Measurements from ENCODE around the gene RPLP2.
A peak's percentile ranks its signal among the peaks of the same experiment; 100 is the strongest.

RPLP2 gene

DNA sequence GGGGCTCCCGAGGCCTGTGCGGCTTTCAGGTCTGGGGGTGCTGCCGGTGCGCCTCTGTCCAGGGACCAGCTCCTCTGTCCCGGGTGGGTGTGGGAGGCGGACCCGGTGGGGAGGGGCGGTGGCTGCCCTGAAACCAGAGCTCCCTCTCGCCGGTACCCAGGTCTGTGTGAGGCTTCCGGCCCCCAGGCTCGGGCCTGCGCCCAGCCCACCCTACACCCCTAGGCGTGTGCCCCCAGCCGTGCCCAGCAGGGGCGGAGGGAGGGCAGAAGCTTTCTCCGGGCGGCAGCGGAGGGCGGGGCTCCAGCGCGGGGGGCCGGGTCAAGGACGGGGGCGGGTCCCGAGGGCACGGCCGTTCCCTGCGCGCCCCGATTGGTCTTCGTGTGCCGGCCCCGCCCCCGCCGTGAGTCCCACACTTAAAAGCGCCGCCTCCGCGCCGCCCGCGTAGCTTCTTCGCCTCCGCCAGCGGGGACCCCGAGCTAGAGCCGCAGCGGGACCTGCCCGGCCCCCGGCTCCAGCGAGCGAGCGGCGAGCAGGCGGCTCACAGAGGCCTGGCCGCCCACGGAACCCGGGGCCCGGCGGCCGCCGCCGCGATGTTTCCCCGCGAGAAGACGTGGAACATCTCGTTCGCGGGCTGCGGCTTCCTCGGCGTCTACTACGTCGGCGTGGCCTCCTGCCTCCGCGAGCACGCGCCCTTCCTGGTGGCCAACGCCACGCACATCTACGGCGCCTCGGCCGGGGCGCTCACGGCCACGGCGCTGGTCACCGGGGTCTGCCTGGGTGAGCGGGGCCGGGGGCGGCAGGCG, 9.6 kb downstream of the RPLP2 start (continued):
- TF ChIP-seq, protein P1, sequence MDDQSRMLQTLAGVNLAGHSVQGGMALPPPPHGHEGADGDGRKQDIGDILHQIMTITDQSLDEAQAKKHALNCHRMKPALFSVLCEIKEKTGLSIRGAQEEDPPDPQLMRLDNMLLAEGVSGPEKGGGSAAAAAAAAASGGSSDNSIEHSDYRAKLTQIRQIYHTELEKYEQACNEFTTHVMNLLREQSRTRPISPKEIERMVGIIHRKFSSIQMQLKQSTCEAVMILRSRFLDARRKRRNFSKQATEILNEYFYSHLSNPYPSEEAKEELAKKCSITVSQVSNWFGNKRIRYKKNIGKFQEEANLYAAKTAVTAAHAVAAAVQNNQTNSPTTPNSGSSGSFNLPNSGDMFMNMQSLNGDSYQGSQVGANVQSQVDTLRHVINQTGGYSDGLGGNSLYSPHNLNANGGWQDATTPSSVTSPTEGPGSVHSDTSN (CRISPR knock-in tag; IDR thresholded peaks at IDR 0.05) = peak; percentile 37; the same call in 1 of the 2 replicates
- no peak for TF ChIP-seq ZFP3 (tag by site-specific recombination; IDR thresholded peaks at IDR 0.05; ENCODE audit: low read depth)
- TF ChIP-seq ZBTB48 (tag by site-specific recombination; IDR thresholded peaks at IDR 0.05) = no peak
- peak; percentile 20; the same call in 1 of the 2 replicates for TF ChIP-seq ZSCAN30 (tag by site-specific recombination; IDR thresholded peaks at IDR 0.05)
- TF ChIP-seq ZNF311 (tag by site-specific recombination; IDR thresholded peaks at IDR 0.05; ENCODE audit: borderline replicate concordance) = no peak
- TF ChIP-seq ZNF23 (tag by site-specific recombination; IDR thresholded peaks at IDR 0.05; ENCODE audit: borderline replicate concordance) = no peak
- no peak for TF ChIP-seq ZNF366 (tag by site-specific recombination; conservative IDR thresholded peaks at IDR 0.05)
- peak; percentile 41; the same call in 1 of the 2 replicates for TF ChIP-seq ZNF561 (tag by site-specific recombination; IDR thresholded peaks at IDR 0.05; ENCODE audit: borderline replicate concordance)
- TF ChIP-seq MEIS1 (CRISPR knock-in tag; IDR thresholded peaks at IDR 0.05; ENCODE audit: borderline replicate concordance) = no peak
- TF ChIP-seq, protein P2, sequence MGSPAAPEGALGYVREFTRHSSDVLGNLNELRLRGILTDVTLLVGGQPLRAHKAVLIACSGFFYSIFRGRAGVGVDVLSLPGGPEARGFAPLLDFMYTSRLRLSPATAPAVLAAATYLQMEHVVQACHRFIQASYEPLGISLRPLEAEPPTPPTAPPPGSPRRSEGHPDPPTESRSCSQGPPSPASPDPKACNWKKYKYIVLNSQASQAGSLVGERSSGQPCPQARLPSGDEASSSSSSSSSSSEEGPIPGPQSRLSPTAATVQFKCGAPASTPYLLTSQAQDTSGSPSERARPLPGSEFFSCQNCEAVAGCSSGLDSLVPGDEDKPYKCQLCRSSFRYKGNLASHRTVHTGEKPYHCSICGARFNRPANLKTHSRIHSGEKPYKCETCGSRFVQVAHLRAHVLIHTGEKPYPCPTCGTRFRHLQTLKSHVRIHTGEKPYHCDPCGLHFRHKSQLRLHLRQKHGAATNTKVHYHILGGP (tag by site-specific recombination; IDR thresholded peaks at IDR 0.05) = no peak
- no peak for TF ChIP-seq ZNF707 (tag by site-specific recombination; IDR thresholded peaks at IDR 0.05)
- TF ChIP-seq KLF7 (tag by site-specific recombination; IDR thresholded peaks at IDR 0.05; ENCODE audit: borderline replicate concordance) = no peak
- TF ChIP-seq, protein P3, sequence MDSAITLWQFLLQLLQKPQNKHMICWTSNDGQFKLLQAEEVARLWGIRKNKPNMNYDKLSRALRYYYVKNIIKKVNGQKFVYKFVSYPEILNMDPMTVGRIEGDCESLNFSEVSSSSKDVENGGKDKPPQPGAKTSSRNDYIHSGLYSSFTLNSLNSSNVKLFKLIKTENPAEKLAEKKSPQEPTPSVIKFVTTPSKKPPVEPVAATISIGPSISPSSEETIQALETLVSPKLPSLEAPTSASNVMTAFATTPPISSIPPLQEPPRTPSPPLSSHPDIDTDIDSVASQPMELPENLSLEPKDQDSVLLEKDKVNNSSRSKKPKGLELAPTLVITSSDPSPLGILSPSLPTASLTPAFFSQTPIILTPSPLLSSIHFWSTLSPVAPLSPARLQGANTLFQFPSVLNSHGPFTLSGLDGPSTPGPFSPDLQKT (IDR thresholded peaks at IDR 0.05; ENCODE audit: borderline replicate concordance, low read depth, low read length) = no peak
- no peak for TF ChIP-seq TCF7L2 (IDR thresholded peaks at IDR 0.05; ENCODE audit: borderline replicate concordance, low read depth, low read length)
- TF ChIP-seq, protein P4, sequence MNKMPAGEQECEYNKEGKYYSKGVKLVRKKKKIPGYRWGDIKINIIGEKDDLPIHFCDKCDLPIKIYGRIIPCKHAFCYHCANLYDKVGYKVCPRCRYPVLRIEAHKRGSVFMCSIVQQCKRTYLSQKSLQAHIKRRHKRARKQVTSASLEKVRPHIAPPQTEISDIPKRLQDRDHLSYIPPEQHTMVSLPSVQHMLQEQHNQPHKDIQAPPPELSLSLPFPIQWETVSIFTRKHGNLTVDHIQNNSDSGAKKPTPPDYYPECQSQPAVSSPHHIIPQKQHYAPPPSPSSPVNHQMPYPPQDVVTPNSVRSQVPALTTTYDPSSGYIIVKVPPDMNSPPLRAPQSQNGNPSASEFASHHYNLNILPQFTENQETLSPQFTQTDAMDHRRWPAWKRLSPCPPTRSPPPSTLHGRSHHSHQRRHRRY (tag by site-specific recombination; IDR thresholded peaks at IDR 0.05) = no peak
- no peak for TF ChIP-seq ZNF416 (tag by site-specific recombination; IDR thresholded peaks at IDR 0.05)
- no peak for TF ChIP-seq ZNF621 (tag by site-specific recombination; IDR thresholded peaks at IDR 0.05)
- no peak for TF ChIP-seq ZNF350 (tag by site-specific recombination; IDR thresholded peaks at IDR 0.05)
- no peak for TF ChIP-seq ZNF19 (tag by site-specific recombination; IDR thresholded peaks at IDR 0.05; ENCODE audit: low read depth)
- TF ChIP-seq OSR2 (tag by site-specific recombination; IDR thresholded peaks at IDR 0.05) = no peak
- TF ChIP-seq, protein P5, sequence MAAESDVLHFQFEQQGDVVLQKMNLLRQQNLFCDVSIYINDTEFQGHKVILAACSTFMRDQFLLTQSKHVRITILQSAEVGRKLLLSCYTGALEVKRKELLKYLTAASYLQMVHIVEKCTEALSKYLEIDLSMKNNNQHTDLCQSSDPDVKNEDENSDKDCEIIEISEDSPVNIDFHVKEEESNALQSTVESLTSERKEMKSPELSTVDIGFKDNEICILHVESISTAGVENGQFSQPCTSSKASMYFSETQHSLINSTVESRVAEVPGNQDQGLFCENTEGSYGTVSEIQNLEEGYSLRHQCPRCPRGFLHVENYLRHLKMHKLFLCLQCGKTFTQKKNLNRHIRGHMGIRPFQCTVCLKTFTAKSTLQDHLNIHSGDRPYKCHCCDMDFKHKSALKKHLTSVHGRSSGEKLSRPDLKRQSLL (tag by site-specific recombination; IDR thresholded peaks at IDR 0.05) = no peak
- no peak for TF ChIP-seq ZNF239 (tag by site-specific recombination; IDR thresholded peaks at IDR 0.05)
- no peak for TF ChIP-seq ZNF16 (tag by site-specific recombination; IDR thresholded peaks at IDR 0.05; ENCODE audit: low read depth)
- no peak for TF ChIP-seq ZNF248 (tag by site-specific recombination; IDR thresholded peaks at IDR 0.05)
- TF ChIP-seq ZNF626 (tag by site-specific recombination; IDR thresholded peaks at IDR 0.05) = no peak
- peak; percentile 78 for TF ChIP-seq KLF1 (tag by site-specific recombination; IDR thresholded peaks at IDR 0.05)
- TF ChIP-seq, protein P6, sequence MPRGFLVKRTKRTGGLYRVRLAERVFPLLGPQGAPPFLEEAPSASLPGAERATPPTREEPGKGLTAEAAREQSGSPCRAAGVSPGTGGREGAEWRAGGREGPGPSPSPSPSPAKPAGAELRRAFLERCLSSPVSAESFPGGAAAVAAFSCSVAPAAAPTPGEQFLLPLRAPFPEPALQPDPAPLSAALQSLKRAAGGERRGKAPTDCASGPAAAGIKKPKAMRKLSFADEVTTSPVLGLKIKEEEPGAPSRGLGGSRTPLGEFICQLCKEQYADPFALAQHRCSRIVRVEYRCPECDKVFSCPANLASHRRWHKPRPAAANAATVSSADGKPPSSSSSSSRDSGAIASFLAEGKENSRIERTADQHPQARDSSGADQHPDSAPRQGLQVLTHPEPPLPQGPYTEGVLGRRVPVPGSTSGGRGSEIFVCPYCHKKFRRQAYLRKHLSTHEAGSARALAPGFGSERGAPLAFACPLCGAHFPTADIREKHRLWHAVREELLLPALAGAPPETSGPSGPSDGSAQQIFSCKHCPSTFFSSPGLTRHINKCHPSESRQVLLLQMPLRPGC (tag by site-specific recombination; IDR thresholded peaks at IDR 0.05) = no peak
- TF ChIP-seq, protein P7, sequence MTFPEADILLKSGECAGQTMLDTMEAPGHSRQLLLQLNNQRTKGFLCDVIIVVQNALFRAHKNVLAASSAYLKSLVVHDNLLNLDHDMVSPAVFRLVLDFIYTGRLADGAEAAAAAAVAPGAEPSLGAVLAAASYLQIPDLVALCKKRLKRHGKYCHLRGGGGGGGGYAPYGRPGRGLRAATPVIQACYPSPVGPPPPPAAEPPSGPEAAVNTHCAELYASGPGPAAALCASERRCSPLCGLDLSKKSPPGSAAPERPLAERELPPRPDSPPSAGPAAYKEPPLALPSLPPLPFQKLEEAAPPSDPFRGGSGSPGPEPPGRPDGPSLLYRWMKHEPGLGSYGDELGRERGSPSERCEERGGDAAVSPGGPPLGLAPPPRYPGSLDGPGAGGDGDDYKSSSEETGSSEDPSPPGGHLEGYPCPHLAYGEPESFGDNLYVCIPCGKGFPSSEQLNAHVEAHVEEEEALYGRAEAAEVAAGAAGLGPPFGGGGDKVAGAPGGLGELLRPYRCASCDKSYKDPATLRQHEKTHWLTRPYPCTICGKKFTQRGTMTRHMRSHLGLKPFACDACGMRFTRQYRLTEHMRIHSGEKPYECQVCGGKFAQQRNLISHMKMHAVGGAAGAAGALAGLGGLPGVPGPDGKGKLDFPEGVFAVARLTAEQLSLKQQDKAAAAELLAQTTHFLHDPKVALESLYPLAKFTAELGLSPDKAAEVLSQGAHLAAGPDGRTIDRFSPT (tag by site-specific recombination; IDR thresholded peaks at IDR 0.05) = peak; percentile 84
- no peak for TF ChIP-seq ZSCAN16 (tag by site-specific recombination; IDR thresholded peaks at IDR 0.05)
- TF ChIP-seq KLF8 (tag by site-specific recombination; IDR thresholded peaks at IDR 0.05) = peak; percentile 55; the same call in 1 of the 2 replicates
- no peak for TF ChIP-seq ZNF747 (tag by site-specific recombination; IDR thresholded peaks at IDR 0.05)

Measured in HEK293 (cell line).